ENCODE results near the gene PRORP.

The PRORP gene

GRCh38 chr14:35158951-35159653 lies 36.8 kb downstream of the PRORP start:
- no peak for TF ChIP-seq CTCF (IDR thresholded peaks at IDR 0.05; ENCODE audit: extremely low read depth, insufficient read depth, missing control alignments)
- DNase-seq (ENCODE audit: low spot score) = no peak
- in situ Hi-C loops (cut with MboI; ENCODE audit: low pct_unique_long_range_greater_than_20kb, low sequenced_read_pairs, unreplicated experiment) = loop anchor here (25.0 kb wide), 1 partner anchor 528 kb away; no protein-coding TSS in a partner anchor

GRCh38 chr14:35159742-35160409 lies 37.5 kb downstream of the PRORP start:
- in situ Hi-C loops (cut with MboI; ENCODE audit: low pct_unique_long_range_greater_than_20kb, low sequenced_read_pairs, unreplicated experiment) = loop anchor here (25.0 kb wide), 1 partner anchor 527 kb away; no protein-coding TSS in a partner anchor
- no peak for DNase-seq (ENCODE audit: low spot score)
- TF ChIP-seq CTCF (IDR thresholded peaks at IDR 0.05; ENCODE audit: extremely low read depth, insufficient read depth, missing control alignments) = no peak

GRCh38 chr14:35161231-35161630 lies 38.9 kb downstream of the PRORP start:
- DNase-seq (ENCODE audit: low spot score) = no peak
- TF ChIP-seq CTCF (IDR thresholded peaks at IDR 0.05; ENCODE audit: extremely low read depth, insufficient read depth, missing control alignments) = no peak
- in situ Hi-C loops (cut with MboI; ENCODE audit: low pct_unique_long_range_greater_than_20kb, low sequenced_read_pairs, unreplicated experiment) = loop anchor here (25.0 kb wide), 1 partner anchor 526 kb away; no protein-coding TSS in a partner anchor

- no peak for TF ChIP-seq CTCF (IDR thresholded peaks at IDR 0.05; ENCODE audit: extremely low read depth, insufficient read depth, missing control alignments)
- in situ Hi-C loops (cut with MboI; ENCODE audit: low pct_unique_long_range_greater_than_20kb, low sequenced_read_pairs, unreplicated experiment) = loop anchor here (25.0 kb wide), 1 partner anchor 524 kb away; no protein-coding TSS in a partner anchor
- DNase-seq (ENCODE audit: low spot score) = no peak
Observed at GRCh38 chr14:35163384-35163783, 41.0 kb downstream of the PRORP start.

- in situ Hi-C loops (cut with MboI; ENCODE audit: low pct_unique_long_range_greater_than_20kb, low sequenced_read_pairs, unreplicated experiment) = loop anchor here (25.0 kb wide), 1 partner anchor 522 kb away; no protein-coding TSS in a partner anchor
- no peak for TF ChIP-seq CTCF (IDR thresholded peaks at IDR 0.05; ENCODE audit: extremely low read depth, insufficient read depth, missing control alignments)
- no peak for DNase-seq (ENCODE audit: low spot score)
Observed at GRCh38 chr14:35164849-35165248, 42.5 kb downstream of the PRORP start.

GRCh38 chr14:35167496-35167895 lies 45.1 kb downstream of the PRORP start:
- in situ Hi-C loops (cut with MboI; ENCODE audit: low pct_unique_long_range_greater_than_20kb, low sequenced_read_pairs, unreplicated experiment) = loop anchor here (25.0 kb wide), 1 partner anchor 520 kb away; no protein-coding TSS in a partner anchor
- no peak for TF ChIP-seq CTCF (IDR thresholded peaks at IDR 0.05; ENCODE audit: extremely low read depth, insufficient read depth, missing control alignments)
- DNase-seq (ENCODE audit: low spot score) = no peak
